Mucosa of descending colon (tissue), 3 donors: Measurements from ENCODE around the gene LRIG3. TPM values are rescaled to one million over a fixed set of nuclear protein-coding genes. Genes with fewer than 3 reads are reported as not detected.

Experiments used
- ATAC-seq: fragments of 200-7000 bp; cut with Tn5 transposase; one replicate; pipeline ENCODE4 v1.9.1; 2020; ENCODE audit warnings: mild to moderate bottlenecking, moderate library complexity
- DNase-seq, 3 donors: peaks; one replicate each; pipeline ENCODE4 v3.0.0-alpha.2; 2020
- H3K36me3 ChIP-seq: fragments of 200-600 bp; one replicate; pipeline ENCODE4 v1.8.0; 2021; ENCODE audit warnings: low read depth, mild to moderate bottlenecking
- H3K4me1 ChIP-seq: fragments of 200-600 bp; one replicate; pipeline ENCODE4 v1.8.0; 2021; ENCODE audit warnings: low read depth, mild to moderate bottlenecking
- H3K4me3 ChIP-seq: fragments of 200-600 bp; one replicate; pipeline ENCODE4 v1.8.0; 2021; ENCODE audit warnings: mild to moderate bottlenecking
- H3K9me3 ChIP-seq: fragments of 200-600 bp; one replicate; pipeline ENCODE4 v1.8.0; 2021; ENCODE audit warnings: mild to moderate bottlenecking
- CTCF ChIP-seq: fragments of 200-600 bp; IDR thresholded peaks from one replicate; pipeline ENCODE4 v1.8.0; 2022; ENCODE audit warnings: antibody characterized with exemption, mild to moderate bottlenecking
- intact Hi-C, 2 donors: fragments of 100-400 bp; cut with DNase I in 1 of 2; cut with micrococcal nuclease in 1 of 2; formaldehyde crosslinking; loops; one replicate each; pipeline versions ENCODE4 v1.11.0 to v1.11.1; 2022; cut with DNase I, micrococcal nuclease
- total RNA-seq, 3 donors: library from RNA; stranded (reverse); fragmentation: NEBNext Ultra II Directional in 2 of 3; extraction: Animal tissue kit (Norgen Biotek cat#: 25700) in 2 of 3; gene quantifications; one replicate each; pipeline versions ENCODE4 v1.2.1 to v1.2.4, GENCODE V29; 2021 to 2023
- donor health status: DM: no; HTN: no; CAD: no; lungs with moderate emphysema.
- donor health status: DM: no; HTN: no; CAD: no.
- donor health status: DM: no; HTN: yes; CAD: no.

Gene LRIG3
- total RNA-seq, 3 donors from 2014 or later: 65.6 to 95.8 (median 90.0) TPM

- intact Hi-C loops: no loop called here
- Histone ChIP-seq H3K36me3 (no peaks in the 10 kb centered on the region), H3K4me3 (no peak overlapping the region), H3K9me3 (no peaks in the 10 kb centered on the region), H3K4me1 (peaks cover 5% of the 10 kb centered on the region)
- ATAC-seq: no peak
- TF ChIP-seq CTCF: no peak
- DNase-seq: no peak
These were observed 18.1 kb upstream of the LRIG3 start for GRCh38 chr12:58938440-58938839.

- no peaks in the 10 kb centered on the region for H3K9me3 ChIP-seq
These were observed 14.2 kb upstream of the LRIG3 start for GRCh38 chr12:58934528-58934927.

GRCh38 chr12:58932806-58933681 lies 12.7 kb upstream of the LRIG3 start:
- Histone ChIP-seq H3K36me3 (no peaks in the 10 kb centered on the region), H3K4me1 (no peaks in the 10 kb centered on the region), H3K4me3 (no peak overlapping the region), H3K9me3 (no peaks in the 10 kb centered on the region)
- no peak for ATAC-seq
- intact Hi-C loops: no loop called here
- no peak for DNase-seq
- no peak for TF ChIP-seq CTCF

More at GRCh38 chr12:58934528-58934927, 14.2 kb upstream of the LRIG3 start:
- TF ChIP-seq CTCF: no peak
- Histone ChIP-seq H3K4me1 (no peaks in the 10 kb centered on the region), H3K4me3 (no peak overlapping the region), H3K36me3 (no peaks in the 10 kb centered on the region)
- DNase-seq: no peak
- ATAC-seq: no peak
- intact Hi-C loops: no loop called here

DNA sequence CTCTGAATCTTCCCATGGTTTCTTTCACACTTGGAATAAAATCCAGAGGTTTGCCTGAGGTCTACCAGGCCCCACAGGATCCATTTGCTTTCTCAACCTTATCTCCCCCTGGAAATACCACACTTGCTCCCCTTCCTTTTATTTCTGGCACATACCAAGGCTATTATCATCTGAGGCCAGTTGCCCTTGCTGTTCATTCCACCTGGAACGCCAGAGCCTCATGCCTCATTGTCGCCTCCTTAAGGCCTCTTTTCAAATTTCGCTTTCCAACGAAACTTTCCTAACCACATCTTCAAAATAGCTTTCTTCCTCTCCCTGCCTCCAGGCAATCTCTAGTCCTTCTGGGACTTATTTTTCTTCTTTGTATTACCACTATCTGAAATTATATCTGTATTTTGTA lies 11.2 kb upstream of the LRIG3 start:
- no peaks in the 10 kb centered on the region for H3K4me1 ChIP-seq
- DNase-seq (no peak), ATAC-seq (no peak)
- TF ChIP-seq CTCF: no peak
- H3K4me3 ChIP-seq: no peak overlapping the region
- intact Hi-C loops: no loop called here
- H3K9me3 ChIP-seq: no peaks in the 10 kb centered on the region
- no peaks in the 10 kb centered on the region for H3K36me3 ChIP-seq

- ATAC-seq (no peak), DNase-seq (no peak)
- no peak overlapping the region for H3K4me3 ChIP-seq
- no peaks in the 10 kb centered on the region for H3K4me1 ChIP-seq
- TF ChIP-seq CTCF: no peak
- H3K36me3 ChIP-seq: no peaks in the 10 kb centered on the region
- no peaks in the 10 kb centered on the region for H3K9me3 ChIP-seq
- intact Hi-C loops: no loop called here
These were observed 10.5 kb upstream of the LRIG3 start for GRCh38 chr12:58930770-58931324.
